Osteoblast (primary cell): ENCODE results near the gene TNKS1BP1. TPM values are rescaled to one million over a fixed set of nuclear protein-coding genes. Genes with fewer than 3 reads are reported as not detected.

ENCODE experiments used
- DNase-seq: peaks from one replicate; pipeline ENCODE4 v3.0.0; 2011; ENCODE audit warnings: low spot score, mixed read lengths; ENCODE audit not compliant: insufficient read length; ENCODE audit errors: missing footprints
- H2AFZ ChIP-seq: 2 replicates; pipeline ENCODE4 v1.6.0; 2011; ENCODE audit warnings: mild to moderate bottlenecking, low read length
- H3K27ac ChIP-seq: 2 replicates; pipeline ENCODE4 v1.5.1; 2011; ENCODE audit warnings: mild to moderate bottlenecking, low read depth, low read length, moderate library complexity
- H3K27me3 ChIP-seq: 2 replicates; pipeline ENCODE4 v1.6.0; 2012; ENCODE audit warnings: mild to moderate bottlenecking, control low read depth, inconsistent platforms, low read length, moderate library complexity; ENCODE audit not compliant: insufficient read depth
- H3K36me3 ChIP-seq: 2 replicates; pipeline ENCODE4 v1.5.1; 2011; ENCODE audit warnings: mild to moderate bottlenecking, low read length, control low read depth, moderate library complexity; ENCODE audit not compliant: insufficient read depth
- H3K4me1 ChIP-seq: 2 replicates; pipeline ENCODE4 v1.5.1; 2011; ENCODE audit warnings: mild to moderate bottlenecking, low read length, control low read depth, moderate library complexity; ENCODE audit not compliant: insufficient read depth
- H3K4me2 ChIP-seq: 2 replicates; pipeline ENCODE4 v1.6.0; 2011; ENCODE audit warnings: mild to moderate bottlenecking, low read length; ENCODE audit not compliant: insufficient read depth
- H3K4me3 ChIP-seq: fragments of 200-600 bp; sonication (generic); 3 replicates; pipeline ENCODE4 v1.5.1; 2012; ENCODE audit warnings: mild to moderate bottlenecking, low read length, inconsistent platforms; ENCODE audit not compliant: insufficient read depth
- H3K79me2 ChIP-seq: 2 replicates; pipeline ENCODE4 v1.6.0; 2012; ENCODE audit warnings: mild to moderate bottlenecking, low read length, control low read depth, inconsistent platforms; ENCODE audit not compliant: insufficient read depth
- H3K9me3 ChIP-seq: 2 replicates; pipeline ENCODE4 v1.5.1; 2011; ENCODE audit warnings: low read depth, low read length, control low read depth
- H4K20me1 ChIP-seq: 2 replicates; pipeline ENCODE4 v1.6.0; 2012; ENCODE audit warnings: mild to moderate bottlenecking, low read length, control low read depth; ENCODE audit not compliant: insufficient read depth
- CTCF ChIP-seq: IDR thresholded peaks from 2 replicates; pipeline ENCODE4 v1.5.1; 2011; ENCODE audit warnings: mild to moderate bottlenecking, low read depth, low read length, moderate library complexity; ENCODE audit errors: extremely low read depth
- total RNA-seq: library from RNA; depleted of rRNA; stranded (reverse); fragments of >200 nt; gene quantifications from 2 replicates; pipeline ENCODE4 v1.2.3, GENCODE V29; 2012

TNKS1BP1 gene
- total RNA-seq, 1 donor, result 74.6 TPM

GRCh38 chr11:57303280-57303989 lies 21.3 kb downstream of the TNKS1BP1 start:
- Histone ChIP-seq H3K4me3 (no peak overlapping the region), H3K79me2 (peaks cover 48% of the 10 kb centered on the region), H2AFZ (no peak overlapping the region), H4K20me1 (peaks cover 46% of the 10 kb centered on the region), H3K36me3 (peaks cover 71% of the 10 kb centered on the region), H3K27ac (peak overlapping the region; percentile 54), H3K9me3 (no peaks in the 10 kb centered on the region), H3K4me2 (no peak overlapping the region), H3K27me3 (no peaks in the 10 kb centered on the region), H3K4me1 (peaks cover 14% of the 10 kb centered on the region)
- peak; percentile 93 for DNase-seq
- no peak for TF ChIP-seq CTCF

- Histone ChIP-seq H3K27ac (no peak overlapping the region), H3K4me3 (no peak overlapping the region), H4K20me1 (peaks cover 36% of the 10 kb centered on the region), H2AFZ (no peak overlapping the region), H3K9me3 (no peaks in the 10 kb centered on the region), H3K36me3 (peaks cover 71% of the 10 kb centered on the region), H3K4me2 (no peak overlapping the region), H3K4me1 (peaks cover 14% of the 10 kb centered on the region), H3K79me2 (peaks cover 39% of the 10 kb centered on the region), H3K27me3 (no peaks in the 10 kb centered on the region)
- no peak for TF ChIP-seq CTCF
- peak; percentile 26 for DNase-seq
These were observed 22.3 kb downstream of the TNKS1BP1 start for GRCh38 chr11:57302489-57302888.

GRCh38 chr11:57301711-57302423 lies 22.9 kb downstream of the TNKS1BP1 start:
- H3K27me3 ChIP-seq, result no peaks in the 10 kb centered on the region
- peak; percentile 30 for DNase-seq
- H3K4me1 ChIP-seq, result peaks cover 12% of the 10 kb centered on the region
- peaks cover 71% of the 10 kb centered on the region for H3K36me3 ChIP-seq
- peaks cover 30% of the 10 kb centered on the region for H4K20me1 ChIP-seq
- H3K4me2 ChIP-seq, result no peak overlapping the region
- H3K79me2 ChIP-seq, result peaks cover 32% of the 10 kb centered on the region
- no peaks in the 10 kb centered on the region for H3K9me3 ChIP-seq
- H2AFZ ChIP-seq, result no peak overlapping the region
- no peak for TF ChIP-seq CTCF
- no peak overlapping the region for H3K27ac ChIP-seq
- no peak overlapping the region for H3K4me3 ChIP-seq

- H3K9me3 ChIP-seq, result no peaks in the 10 kb centered on the region
- H3K4me3 ChIP-seq, result no peak overlapping the region
- no peak overlapping the region for H3K4me2 ChIP-seq
- peaks cover 22% of the 10 kb centered on the region for H3K79me2 ChIP-seq
- H3K4me1 ChIP-seq, result peaks cover 11% of the 10 kb centered on the region
- H2AFZ ChIP-seq, result no peak overlapping the region
- H3K27ac ChIP-seq, result no peak overlapping the region
- no peaks in the 10 kb centered on the region for H3K27me3 ChIP-seq
- DNase-seq, result no peak
- H4K20me1 ChIP-seq, result peaks cover 25% of the 10 kb centered on the region
- no peak for TF ChIP-seq CTCF
- H3K36me3 ChIP-seq, result peaks cover 71% of the 10 kb centered on the region
These were observed 24.0 kb downstream of the TNKS1BP1 start for GRCh38 chr11:57300785-57301184.
